ENCODE results near the gene ALG1L2. TPM values are rescaled to one million over a fixed set of nuclear protein-coding genes. Genes with fewer than 3 reads are reported as not detected.
A peak's percentile ranks its signal among the peaks of the same experiment; 100 is the strongest.
"Not testable (repeated sequence)": the region's sequence is repeated elsewhere in the genome, so short reads cannot be mapped to it uniquely, and the experiment has no call there.

The ALG1L2 gene
- total and polyA plus RNA-seq, 2 experiments from 2014 or later, result 0.63 TPM; not detected in 1

DNA sequence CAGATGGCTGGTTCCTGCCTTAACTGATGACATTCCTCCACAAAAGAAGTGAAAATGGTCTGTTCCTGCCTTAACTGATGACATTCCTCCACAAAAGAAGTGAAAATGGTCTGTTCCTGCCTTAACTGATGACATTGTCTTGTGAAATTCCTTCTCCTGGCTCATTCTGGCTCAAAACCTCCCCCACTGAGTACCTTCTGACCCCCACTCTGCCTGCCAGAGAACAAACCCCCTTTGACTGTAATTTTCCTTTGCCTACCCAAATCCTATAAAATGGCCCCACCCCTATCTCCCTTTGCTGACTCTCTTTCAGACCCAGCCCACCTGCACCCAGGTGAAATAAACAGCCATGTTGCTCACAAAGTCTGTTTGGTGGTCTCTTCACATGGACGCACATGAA, 22.5 kb upstream of the ALG1L2 start:
- H3K4me2 ChIP-seq (ENCODE audit: unreplicated experiment); H3K4me1 ChIP-seq (ENCODE audit: insufficient read depth); in situ Hi-C loops (cut with MboI); H3F3A ChIP-seq (ENCODE audit: insufficient read depth); H3K9me2 ChIP-seq (ENCODE audit: insufficient read depth); H3K9ac ChIP-seq; H3K4me3 ChIP-seq; DNase-seq; H3K9me3 ChIP-seq (ENCODE audit: low read depth); H3K36me3 ChIP-seq (ENCODE audit: low read depth); H3K27me3 ChIP-seq (replicated peaks; ENCODE audit: insufficient read depth); H4K20me1 ChIP-seq (ENCODE audit: insufficient read depth); H3K79me2 ChIP-seq (ENCODE audit: insufficient read depth): not testable (repeated sequence)
- H3K27ac ChIP-seq, result peak overlapping the region; percentile 48
- H2AFZ ChIP-seq, result peak overlapping the region; percentile 56; the same call in 1 of the 2 replicates
- WGBS, 2 experiments (ENCODE audit: low coverage in 1 of 2, low lambda C conversion rate in 2 of 2, missing lambda C conversion rate in 2 of 2), result 10 to 33% methylated on average over 1 of the region's 1 CpG

DNA sequence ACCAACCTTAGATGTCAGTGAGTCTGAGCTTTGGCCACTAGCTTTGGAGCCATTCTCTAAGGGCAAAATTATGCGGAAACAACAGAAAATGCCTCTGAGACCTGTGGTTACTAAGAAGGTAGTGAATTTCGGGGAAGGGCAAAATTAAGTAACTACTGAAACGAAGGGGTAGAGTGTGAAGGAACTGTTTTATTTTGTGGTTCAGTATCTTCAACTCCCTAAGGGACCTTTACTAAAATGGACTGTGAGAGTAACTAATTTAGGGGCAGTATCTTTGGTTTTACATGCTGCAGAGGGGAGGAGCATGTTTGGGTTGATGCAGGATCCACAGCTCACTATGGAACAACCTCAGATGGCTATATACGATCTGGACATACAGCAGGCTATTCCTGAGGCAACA, 8.0 kb upstream of the ALG1L2 start:
- in situ Hi-C loops (cut with MboI), result no loop called here
- no peak overlapping the region for H3K4me3 ChIP-seq
- 58 to 71% methylated on average over 4 of the region's 4 CpGs for WGBS, 2 experiments (ENCODE audit: low coverage in 1 of 2, low lambda C conversion rate in 2 of 2, missing lambda C conversion rate in 2 of 2)
- no peaks in the 10 kb centered on the region for H4K20me1 ChIP-seq (ENCODE audit: insufficient read depth)
- H3K4me2 ChIP-seq (ENCODE audit: unreplicated experiment), result no peak overlapping the region
- H3K9me2 ChIP-seq (ENCODE audit: insufficient read depth), result no peaks in the 10 kb centered on the region
- H3K27me3 ChIP-seq (replicated peaks; ENCODE audit: insufficient read depth), result no peaks in the 10 kb centered on the region
- H3K36me3 ChIP-seq (ENCODE audit: low read depth), result no peaks in the 10 kb centered on the region
- TF ChIP-seq EZH2 (IDR thresholded peaks at IDR 0.05; ENCODE audit: insufficient read depth, poor library complexity, severe bottlenecking) (no peak), EZH2phosphoT487 (IDR thresholded peaks at IDR 0.05; ENCODE audit: insufficient read depth, low read depth) (no peak)
- H2AFZ ChIP-seq, result no peak overlapping the region
- H3K9ac ChIP-seq, result no peak overlapping the region
- no peaks in the 10 kb centered on the region for H3K4me1 ChIP-seq (ENCODE audit: insufficient read depth)
- DNase-seq, result no peak
- no peaks in the 10 kb centered on the region for H3K9me3 ChIP-seq (ENCODE audit: low read depth)
- H3K79me2 ChIP-seq (ENCODE audit: insufficient read depth), result no peaks in the 10 kb centered on the region
- no peak overlapping the region for H3K27ac ChIP-seq
- no peaks in the 10 kb centered on the region for H3F3A ChIP-seq (ENCODE audit: insufficient read depth)

DNA sequence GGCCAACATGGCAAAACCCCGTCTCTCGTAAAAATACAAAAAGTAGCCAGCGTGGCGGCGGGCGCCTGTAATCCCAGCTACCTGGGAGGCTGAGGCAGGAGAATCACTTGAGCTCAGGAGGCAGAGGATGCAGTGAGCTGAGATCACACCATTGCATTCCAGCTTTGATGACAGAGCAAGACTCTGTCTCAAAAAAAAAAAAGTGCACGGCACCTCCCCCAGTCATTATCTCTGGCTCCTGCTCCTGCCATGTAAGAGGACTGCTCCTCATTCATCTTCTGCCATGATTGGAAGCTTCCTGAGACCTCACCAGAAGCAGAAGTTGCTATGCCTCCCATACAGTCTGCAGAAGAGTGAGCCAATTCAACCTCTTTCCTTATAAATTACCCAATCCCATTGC, 4.0 kb upstream of the ALG1L2 start:
- Histone ChIP-seq H3K4me1 (ENCODE audit: insufficient read depth) (no peaks in the 10 kb centered on the region), H3F3A (ENCODE audit: insufficient read depth) (no peaks in the 10 kb centered on the region), H3K36me3 (ENCODE audit: low read depth) (no peaks in the 10 kb centered on the region), H4K20me1 (ENCODE audit: insufficient read depth) (no peaks in the 10 kb centered on the region), H3K9me3 (ENCODE audit: low read depth) (no peaks in the 10 kb centered on the region), H3K27me3 (replicated peaks; ENCODE audit: insufficient read depth) (no peaks in the 10 kb centered on the region), H2AFZ (no peak overlapping the region), H3K4me3 (no peak overlapping the region), H3K79me2 (ENCODE audit: insufficient read depth) (no peaks in the 10 kb centered on the region), H3K9me2 (ENCODE audit: insufficient read depth) (no peaks in the 10 kb centered on the region), H3K27ac (no peak overlapping the region), H3K4me2 (ENCODE audit: unreplicated experiment) (no peak overlapping the region), H3K9ac (no peak overlapping the region)
- DNase-seq, result no peak
- TF ChIP-seq EZH2 (IDR thresholded peaks at IDR 0.05; ENCODE audit: insufficient read depth, poor library complexity, severe bottlenecking) (no peak), EZH2phosphoT487 (IDR thresholded peaks at IDR 0.05; ENCODE audit: insufficient read depth, low read depth) (no peak)
- WGBS, 2 experiments (ENCODE audit: low coverage in 1 of 2, low lambda C conversion rate in 2 of 2, missing lambda C conversion rate in 2 of 2), result 80 to 82% methylated on average over 1 to 7 of the region's 7 CpGs
- in situ Hi-C loops (cut with MboI), result loop anchor here (25.0 kb wide), 1 partner anchor 440 kb away; no protein-coding TSS in a partner anchor

DNA sequence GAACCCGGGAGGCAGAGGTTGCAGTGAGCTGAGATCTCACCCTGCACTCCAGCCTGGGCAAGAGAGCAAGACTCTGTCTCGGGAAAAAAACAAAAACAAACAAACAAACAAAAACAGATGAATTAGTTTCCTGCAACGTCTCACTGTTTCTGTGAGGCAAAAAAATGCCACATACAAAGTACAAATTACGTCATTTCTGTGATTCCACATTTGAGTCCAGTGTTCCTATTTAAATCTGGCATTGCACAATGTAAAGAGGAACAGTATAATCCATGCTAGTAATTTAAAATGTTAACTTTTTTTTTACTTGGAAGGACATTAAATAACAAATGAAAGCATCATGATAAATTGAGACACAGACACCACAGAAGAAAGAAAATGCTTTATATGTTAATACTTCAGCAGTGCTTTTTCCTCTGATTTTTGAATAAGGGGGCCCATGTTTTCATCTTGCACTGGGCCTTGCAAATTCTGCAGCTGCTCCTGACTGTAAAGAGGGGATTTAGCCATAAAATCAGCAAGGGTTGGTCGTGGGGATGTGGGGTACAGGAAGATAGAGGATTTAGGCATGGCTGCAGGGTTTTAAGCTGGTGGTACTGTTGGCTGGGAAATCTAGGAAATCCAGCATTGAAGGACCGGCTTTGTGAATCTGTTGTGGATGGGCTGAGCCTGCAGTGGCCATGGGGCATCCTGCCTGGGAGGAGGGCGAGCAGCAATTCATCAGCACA, 1.9 kb downstream of the ALG1L2 start:
- 36 to 38% methylated on average over 7 of the region's 7 CpGs for WGBS, 2 experiments (ENCODE audit: low coverage in 1 of 2, low lambda C conversion rate in 2 of 2, missing lambda C conversion rate in 2 of 2)

More for the DNA sequence above, 1.9 kb downstream of the ALG1L2 start:
- H3K27me3 ChIP-seq (replicated peaks; ENCODE audit: insufficient read depth); H3K4me2 ChIP-seq (ENCODE audit: unreplicated experiment); H3K9me3 ChIP-seq (ENCODE audit: low read depth); H3F3A ChIP-seq (ENCODE audit: insufficient read depth); H3K79me2 ChIP-seq (ENCODE audit: insufficient read depth); H3K4me1 ChIP-seq (ENCODE audit: insufficient read depth); H4K20me1 ChIP-seq (ENCODE audit: insufficient read depth); H3K36me3 ChIP-seq (ENCODE audit: low read depth); H3K9ac ChIP-seq; H3K27ac ChIP-seq; H2AFZ ChIP-seq; H3K4me3 ChIP-seq; H3K9me2 ChIP-seq (ENCODE audit: insufficient read depth): not testable (repeated sequence)
- in situ Hi-C loops (cut with MboI), result loop anchor here (25.0 kb wide), 1 partner anchor 446 kb away; no protein-coding TSS in a partner anchor
- DNase-seq, result peak; percentile 16

Measured in GM23248 (cell line).